ENCODE results near the gene GRM2.

DNA sequence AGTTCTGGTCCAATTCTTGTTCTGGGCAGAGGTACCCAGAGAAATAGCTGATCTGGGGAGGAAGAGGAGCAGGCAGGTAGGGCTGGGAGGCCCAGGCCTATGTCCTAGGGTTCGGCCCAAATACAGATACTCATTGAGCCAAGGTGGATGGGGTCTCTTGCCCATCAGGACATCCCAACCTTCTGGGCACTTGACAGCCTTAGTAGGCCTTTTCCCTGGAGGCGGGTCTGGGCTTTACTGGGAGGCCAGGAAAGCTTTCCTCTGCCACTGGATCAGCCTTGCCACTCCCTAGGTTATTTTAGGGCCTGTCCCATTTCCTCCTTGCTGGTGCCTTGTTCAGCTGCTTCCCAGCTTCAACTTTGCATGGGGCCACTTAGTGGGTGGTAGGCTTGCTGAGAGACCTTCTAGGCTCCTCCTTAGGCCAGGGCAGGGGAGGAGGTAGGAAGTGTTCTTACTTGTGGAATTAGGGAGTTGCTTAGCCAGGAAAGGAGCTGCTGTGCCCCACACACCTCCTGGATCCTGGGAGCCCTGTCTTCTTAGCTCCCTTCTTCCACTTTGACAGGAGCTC, 26.1 kb upstream of the GRM2 start:
- TF ChIP-seq, protein P1, sequence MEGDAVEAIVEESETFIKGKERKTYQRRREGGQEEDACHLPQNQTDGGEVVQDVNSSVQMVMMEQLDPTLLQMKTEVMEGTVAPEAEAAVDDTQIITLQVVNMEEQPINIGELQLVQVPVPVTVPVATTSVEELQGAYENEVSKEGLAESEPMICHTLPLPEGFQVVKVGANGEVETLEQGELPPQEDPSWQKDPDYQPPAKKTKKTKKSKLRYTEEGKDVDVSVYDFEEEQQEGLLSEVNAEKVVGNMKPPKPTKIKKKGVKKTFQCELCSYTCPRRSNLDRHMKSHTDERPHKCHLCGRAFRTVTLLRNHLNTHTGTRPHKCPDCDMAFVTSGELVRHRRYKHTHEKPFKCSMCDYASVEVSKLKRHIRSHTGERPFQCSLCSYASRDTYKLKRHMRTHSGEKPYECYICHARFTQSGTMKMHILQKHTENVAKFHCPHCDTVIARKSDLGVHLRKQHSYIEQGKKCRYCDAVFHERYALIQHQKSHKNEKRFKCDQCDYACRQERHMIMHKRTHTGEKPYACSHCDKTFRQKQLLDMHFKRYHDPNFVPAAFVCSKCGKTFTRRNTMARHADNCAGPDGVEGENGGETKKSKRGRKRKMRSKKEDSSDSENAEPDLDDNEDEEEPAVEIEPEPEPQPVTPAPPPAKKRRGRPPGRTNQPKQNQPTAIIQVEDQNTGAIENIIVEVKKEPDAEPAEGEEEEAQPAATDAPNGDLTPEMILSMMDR (IDR thresholded peaks at IDR 0.05): no peak
- no peak for TF ChIP-seq POLR2A (IDR thresholded peaks at IDR 0.05)

Measured in tibial nerve (tissue), 3 donors.